IMR-90 (cell line): ENCODE measurements around the gene DGKB. TPM values are rescaled to one million over a fixed set of nuclear protein-coding genes. Genes with fewer than 3 reads are reported as not detected.

ENCODE experiments used
- ATAC-seq: fragments of 200-7000 bp; cut with Tn5 transposase; 2 replicates; pipeline ENCODE4 v1.9.1; 2020; ENCODE audit warnings: low read depth, mild to moderate bottlenecking, moderate library complexity
- BruUV-seq: library from RNA; stranded (reverse); fragments of 400-500 nt; replicated peaks from 2 replicates; lab custom pipeline; 2021; lab: Mats Ljungman, UMichigan
- CTCF ChIA-PET: fragments of 300-600 bp; formaldehyde crosslinking; extraction: SDS; loops from one replicate; lab custom pipeline; 2021; ENCODE audit warnings: antibody characterized with exemption; lab: Yijun Ruan, JAX
- POLR2A ChIA-PET: fragments of 300-600 bp; sonication (Branson Sonifier 250); formaldehyde crosslinking; loops from one replicate; lab custom pipeline; 2022; ENCODE audit warnings: antibody characterized with exemption; ENCODE audit not compliant: unreplicated experiment; lab: Charles Lee
- DNase-seq: peaks from one replicate; pipeline ENCODE4 v3.0.0; 2013
- H2AFZ ChIP-seq: replicated peaks from 2 replicates; pipeline ENCODE3; 2013; ENCODE audit warnings: low read length, mild to moderate bottlenecking; ENCODE audit not compliant: poor library complexity
- H2AK5ac ChIP-seq: 2 replicates; pipeline ENCODE4 v1.6.1; 2013; ENCODE audit warnings: low read depth, low read length, inconsistent platforms
- H2AK9ac ChIP-seq: replicated peaks from 2 replicates; pipeline ENCODE3; 2013; ENCODE audit warnings: mild to moderate bottlenecking, low read depth, low read length, moderate library complexity; ENCODE audit not compliant: poor library complexity
- H2BK120ac ChIP-seq: 2 replicates; pipeline ENCODE4 v1.6.1; 2013; ENCODE audit warnings: low read depth, low read length, inconsistent platforms
- H2BK15ac ChIP-seq: 3 replicates; pipeline ENCODE4 v1.6.1; 2013; ENCODE audit warnings: low read depth, low read length, inconsistent platforms
- H2BK20ac ChIP-seq: 2 replicates; pipeline ENCODE4 v1.6.1; 2013; ENCODE audit warnings: low read depth, mild to moderate bottlenecking, inconsistent platforms, low read length, moderate library complexity
- H2BK5ac ChIP-seq: 2 replicates; pipeline ENCODE4 v1.6.1; 2013; ENCODE audit warnings: mild to moderate bottlenecking, low read depth, low read length, inconsistent platforms; ENCODE audit not compliant: poor library complexity, severe bottlenecking
- H3K14ac ChIP-seq: replicated peaks from 2 replicates; pipeline ENCODE4 v1.6.1; 2013; ENCODE audit warnings: low read depth, low read length, inconsistent platforms
- H3K18ac ChIP-seq: 2 replicates; pipeline ENCODE4 v1.6.1; 2013; ENCODE audit warnings: low read depth, low read length, control low read depth
- H3K23ac ChIP-seq: 2 replicates; pipeline ENCODE4 v1.6.1; 2013; ENCODE audit warnings: low read depth, low read length, inconsistent platforms
- H3K27ac ChIP-seq: 2 replicates; pipeline ENCODE4 v1.5.1; 2013; ENCODE audit warnings: mild to moderate bottlenecking, control low read depth, low read length; ENCODE audit not compliant: insufficient read depth
- H3K27me3 ChIP-seq: 2 replicates; pipeline ENCODE4 v1.6.1; 2013; ENCODE audit warnings: low read length; ENCODE audit not compliant: control insufficient read depth, insufficient read depth
- H3K36me3 ChIP-seq: 2 replicates; pipeline ENCODE4 v1.6.1; 2013; ENCODE audit warnings: low read length, mixed read lengths; ENCODE audit not compliant: control insufficient read depth, insufficient read depth
- H3K4ac ChIP-seq: 2 replicates; pipeline ENCODE4 v1.6.1; 2013; ENCODE audit warnings: low read depth, low read length, inconsistent platforms
- H3K4me1 ChIP-seq: 2 replicates; pipeline ENCODE4 v1.6.1; 2013; ENCODE audit warnings: low read length, mixed read lengths; ENCODE audit not compliant: control insufficient read depth, insufficient read depth
- H3K4me2 ChIP-seq: 2 replicates; pipeline ENCODE4 v1.6.1; 2013; ENCODE audit warnings: low read depth, mild to moderate bottlenecking, control low read depth, low read length, moderate library complexity
- H3K4me3 ChIP-seq: 2 replicates; pipeline ENCODE4 v1.5.1; 2013; ENCODE audit warnings: low read depth, mild to moderate bottlenecking, control low read depth, low read length, moderate library complexity; ENCODE audit not compliant: insufficient read depth
- H3K56ac ChIP-seq: 2 replicates; pipeline ENCODE4 v1.6.1; 2013; ENCODE audit warnings: low read length, inconsistent platforms; ENCODE audit not compliant: insufficient read depth; ENCODE audit errors: extremely low read depth
- H3K79me1 ChIP-seq, 2 experiments: 2 replicates each; pipeline ENCODE4 v1.6.1; 2013; ENCODE audit warnings: low read length in 2 of 2, inconsistent platforms in 1 of 2, low read depth in 1 of 2
- H3K9ac ChIP-seq: 2 replicates; pipeline ENCODE4 v1.6.1; 2013; ENCODE audit warnings: low read depth, low read length, control low read depth
- H3K9me1 ChIP-seq: 2 replicates; pipeline ENCODE4 v1.6.1; 2013; ENCODE audit warnings: low read length, inconsistent platforms; ENCODE audit not compliant: insufficient read depth
- H3K9me3 ChIP-seq: 2 replicates; pipeline ENCODE4 v1.6.1; 2013; ENCODE audit warnings: low read length; ENCODE audit not compliant: control insufficient read depth, insufficient read depth
- H4K20me1 ChIP-seq: 2 replicates; pipeline ENCODE4 v1.6.1; 2013; ENCODE audit warnings: low read length, inconsistent platforms; ENCODE audit not compliant: insufficient read depth
- H4K5ac ChIP-seq: 2 replicates; pipeline ENCODE4 v1.6.1; 2013; ENCODE audit warnings: mild to moderate bottlenecking, low read depth, low read length, control low read depth
- H4K8ac ChIP-seq, 2 experiments: 2 replicates each; pipeline ENCODE4 v1.6.1; 2013; ENCODE audit warnings: low read depth in 2 of 2, low read length in 2 of 2, control low read depth in 1 of 2, inconsistent platforms in 1 of 2
- H4K91ac ChIP-seq: 2 replicates; pipeline ENCODE4 v1.6.1; 2013; ENCODE audit warnings: low read depth, low read length, inconsistent platforms; ENCODE audit not compliant: insufficient read depth
- BHLHE40 ChIP-seq: fragments of 150-350 bp; IDR thresholded peaks from 2 replicates; pipeline ENCODE4 v1.6.1; 2016; ENCODE audit warnings: mild to moderate bottlenecking, low read depth, low read length
- CEBPB ChIP-seq: IDR thresholded peaks from 2 replicates; pipeline ENCODE4 v1.6.1; 2012; ENCODE audit warnings: low read depth, low read length, improper control_type of control experiment
- CHD1 ChIP-seq: IDR thresholded peaks from 2 replicates; pipeline ENCODE4 v1.6.1; 2012; ENCODE audit warnings: low read depth, low read length, improper control_type of control experiment
- MAZ ChIP-seq: IDR thresholded peaks from 2 replicates; pipeline ENCODE4 v1.6.1; 2012; ENCODE audit warnings: low read depth, mild to moderate bottlenecking, low read length, improper control_type of control experiment, moderate library complexity, borderline replicate concordance
- MXI1 ChIP-seq: IDR thresholded peaks from 2 replicates; pipeline ENCODE4 v1.6.1; 2012; ENCODE audit warnings: low read depth, mild to moderate bottlenecking, low read length, moderate library complexity, borderline replicate concordance
- RAD21 ChIP-seq: IDR thresholded peaks from 2 replicates; pipeline ENCODE4 v1.6.1; 2012; ENCODE audit warnings: low read length, improper control_type of control experiment
- RCOR1 ChIP-seq: IDR thresholded peaks from 2 replicates; pipeline ENCODE4 v1.6.1; 2012; ENCODE audit warnings: mild to moderate bottlenecking, low read length, improper control_type of control experiment; ENCODE audit not compliant: insufficient replicate concordance
- RFX5 ChIP-seq: IDR thresholded peaks from 2 replicates; pipeline ENCODE4 v1.8.0; 2012; ENCODE audit warnings: low read depth, mild to moderate bottlenecking, low read length, moderate library complexity
- SMC3 ChIP-seq: fragments of 150-350 bp; IDR thresholded peaks from 2 replicates; pipeline ENCODE4 v1.6.1; 2016; ENCODE audit warnings: low read depth, mild to moderate bottlenecking, antibody characterized with exemption, low read length, moderate library complexity
- WGBS, 2 experiments: methylation state at CpG; one replicate each; pipeline versions ENCODE4 v1.1.5 to v1.1.7; 2013; ENCODE audit warnings: missing lambda C conversion rate in 2 of 2; ENCODE audit not compliant: insufficient read length in 1 of 2; ENCODE audit errors: extremely low coverage in 2 of 2; 5-methylcytosine and 5-hydroxymethylcytosine counted together
- dilution Hi-C: fragments of 300-500 bp; cut with HindIII; formaldehyde crosslinking; loops from one replicate; pipeline ENCODE4 v1.14.3; 2018; ENCODE audit warnings: low sequenced_read_pairs; ENCODE audit not compliant: unreplicated experiment
- in situ Hi-C: fragments of 300-500 bp; cut with MboI; formaldehyde crosslinking; loops from 3 replicates; pipeline ENCODE4 v1.14.3; 2019; ENCODE audit warnings: low sequenced_read_pairs, inconsistent platforms, mixed read lengths
- intact Hi-C: fragments of 100-400 bp; cut with micrococcal nuclease; formaldehyde crosslinking; loops from 2 replicates; pipeline ENCODE4 v1.10.0; 2022
- polyA plus RNA-seq, 3 experiments: library from polyadenylated mRNA; depleted of rRNA; stranded (reverse); fragments of >200 nt; gene quantifications; 2 replicates each; pipeline ENCODE4 v1.2.3, GENCODE V29; 2012; ENCODE audit warnings: low replicate concordance in 1 of 3
- total RNA-seq: library from RNA; depleted of rRNA; stranded (reverse); fragments of >200 nt; gene quantifications from 2 replicates; pipeline ENCODE4 v1.2.3, GENCODE V29; 2012
- TF ChIP-seq, protein P1 (sequence below): fragments of 150-350 bp; IDR thresholded peaks from 2 replicates; pipeline ENCODE4 v1.6.1; 2017; ENCODE audit warnings: mild to moderate bottlenecking, antibody characterized with exemption, low read length, low read depth
- TF ChIP-seq, protein P2 (sequence below): fragments of 150-350 bp; IDR thresholded peaks from 2 replicates; pipeline ENCODE4 v1.6.1; 2016; ENCODE audit warnings: low read depth, mild to moderate bottlenecking, low read length, moderate library complexity, borderline replicate concordance

Gene DGKB
- total and polyA plus RNA-seq, 2 of the 4 experiments (the other 2 are of a cell fraction): not detected

DNA sequence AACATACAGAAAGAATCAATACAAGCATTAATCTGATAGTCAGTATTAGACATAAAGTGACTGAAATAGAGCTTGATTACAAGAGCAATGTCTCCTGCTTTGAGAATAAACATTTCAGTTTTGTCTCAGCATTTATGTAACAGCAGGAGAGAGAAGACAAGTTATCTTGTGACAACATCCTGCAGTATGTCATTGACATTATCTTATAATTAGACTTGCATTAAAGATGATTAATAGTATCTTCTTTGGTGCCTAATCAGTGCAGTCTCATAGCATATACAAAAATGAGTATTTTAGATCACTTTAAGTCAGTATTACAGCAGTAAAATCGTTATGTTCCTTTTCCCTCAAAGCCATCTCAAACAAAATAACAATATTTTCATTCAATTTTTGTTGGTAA lies 477.0 kb downstream of the DGKB start:
- no peak overlapping the region for H3K23ac ChIP-seq
- no peak overlapping the region for H2AFZ ChIP-seq
- DNase-seq: no peak
- no peaks in the 10 kb centered on the region for H3K27me3 ChIP-seq
- H4K5ac ChIP-seq: no peak overlapping the region
- intact Hi-C loops: no loop called here
- H3K4me2 ChIP-seq: no peak overlapping the region
- ChIA-PET POLR2A (no interaction called here), CTCF (no interaction called here)
- H3K4me3 ChIP-seq: no peak overlapping the region
- in situ Hi-C loops: no loop called here
- H3K18ac ChIP-seq: no peak overlapping the region
- H2AK9ac ChIP-seq: no peak overlapping the region
- H3K79me1 ChIP-seq: no peaks in the 10 kb centered on the region
- no peaks in the 10 kb centered on the region for H3K4me1 ChIP-seq
- ATAC-seq: no peak
- no TSS peak for BruUV-seq
- H3K27ac ChIP-seq: no peak overlapping the region
- H4K20me1 ChIP-seq: no peaks in the 10 kb centered on the region
- H2BK15ac ChIP-seq: no peak overlapping the region
- no peak overlapping the region for H3K4ac ChIP-seq
- TF ChIP-seq BHLHE40: no peak
- TF ChIP-seq MXI1: no peak
- no peak for TF ChIP-seq RAD21
- TF ChIP-seq MAZ: no peak
- no peak for TF ChIP-seq SMC3
- TF ChIP-seq CHD1: no peak
- TF ChIP-seq CEBPB: no peak
- TF ChIP-seq, protein P1, sequence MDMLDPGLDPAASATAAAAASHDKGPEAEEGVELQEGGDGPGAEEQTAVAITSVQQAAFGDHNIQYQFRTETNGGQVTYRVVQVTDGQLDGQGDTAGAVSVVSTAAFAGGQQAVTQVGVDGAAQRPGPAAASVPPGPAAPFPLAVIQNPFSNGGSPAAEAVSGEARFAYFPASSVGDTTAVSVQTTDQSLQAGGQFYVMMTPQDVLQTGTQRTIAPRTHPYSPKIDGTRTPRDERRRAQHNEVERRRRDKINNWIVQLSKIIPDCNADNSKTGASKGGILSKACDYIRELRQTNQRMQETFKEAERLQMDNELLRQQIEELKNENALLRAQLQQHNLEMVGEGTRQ: no peak
- TF ChIP-seq, protein P2, sequence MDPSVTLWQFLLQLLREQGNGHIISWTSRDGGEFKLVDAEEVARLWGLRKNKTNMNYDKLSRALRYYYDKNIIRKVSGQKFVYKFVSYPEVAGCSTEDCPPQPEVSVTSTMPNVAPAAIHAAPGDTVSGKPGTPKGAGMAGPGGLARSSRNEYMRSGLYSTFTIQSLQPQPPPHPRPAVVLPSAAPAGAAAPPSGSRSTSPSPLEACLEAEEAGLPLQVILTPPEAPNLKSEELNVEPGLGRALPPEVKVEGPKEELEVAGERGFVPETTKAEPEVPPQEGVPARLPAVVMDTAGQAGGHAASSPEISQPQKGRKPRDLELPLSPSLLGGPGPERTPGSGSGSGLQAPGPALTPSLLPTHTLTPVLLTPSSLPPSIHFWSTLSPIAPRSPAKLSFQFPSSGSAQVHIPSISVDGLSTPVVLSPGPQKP: no peak
- TF ChIP-seq RFX5: no peak
- TF ChIP-seq RCOR1: no peak
- no peak overlapping the region for H3K56ac ChIP-seq
- no peaks in the 10 kb centered on the region for H3K36me3 ChIP-seq
- no peak overlapping the region for H3K14ac ChIP-seq
- no peak overlapping the region for H4K8ac ChIP-seq
- no peak overlapping the region for H4K91ac ChIP-seq
- no peaks in the 10 kb centered on the region for H3K9me3 ChIP-seq
- no peak overlapping the region for H2BK5ac ChIP-seq
- H3K9ac ChIP-seq: no peak overlapping the region
- H2AK5ac ChIP-seq: no peak overlapping the region
- H2BK120ac ChIP-seq: no peak overlapping the region
- no CpG with 5 or more reads among the region's 1 CpG for WGBS, 2 experiments
- dilution Hi-C loops: no loop called here
- no peaks in the 10 kb centered on the region for H3K9me1 ChIP-seq
- no peak overlapping the region for H2BK20ac ChIP-seq
